B cell (primary cell): ENCODE results near the gene SH3RF1. TPM values are rescaled to one million over a fixed set of nuclear protein-coding genes. Genes with fewer than 3 reads are reported as not detected.

Experiments
- ATAC-seq: fragments of 200-7000 bp; cut with Tn5 transposase; one replicate; pipeline ENCODE4 v1.10.0; 2021; ENCODE audit warnings: low read depth, mild to moderate bottlenecking, moderate number of reproducible peaks, moderate library complexity
- CTCF ChIA-PET: fragments of 350-600 bp; sonication (Branson Sonifier 250); formaldehyde crosslinking; loops from one replicate; lab custom pipeline; 2021; ENCODE audit warnings: antibody characterized with exemption, inconsistent platforms; lab: Charles Lee
- POLR2A ChIA-PET: fragments of 350-600 bp; sonication (Branson Sonifier 250); formaldehyde crosslinking; loops from one replicate; lab custom pipeline; 2021; ENCODE audit warnings: antibody characterized with exemption; lab: Charles Lee
- DNase-seq: peaks from one replicate; pipeline ENCODE4 v3.0.0; 2013
- H2AFZ ChIP-seq: 2 replicates; pipeline ENCODE4 v1.6.1; 2012; ENCODE audit warnings: mild to moderate bottlenecking, low read depth, low read length; ENCODE audit not compliant: insufficient read depth, poor library complexity, severe bottlenecking
- H3K27ac ChIP-seq, 2 donors: 1 replicate in 1 of 2; 2 replicates in 1 of 2; pipeline ENCODE4 v1.5.1; 2012 to 2013; ENCODE audit warnings: low read length in 2 of 2, mild to moderate bottlenecking in 2 of 2, moderate library complexity in 1 of 2
- H3K27me3 ChIP-seq, 4 experiments: fragments of 200-600 bp in 1 of 4; sonication (generic) in 1 of 4; replicated peaks in 1 of 4; 1 replicate in 2 of 4; 2 replicates in 2 of 4; pipeline versions ENCODE4 v1.6.1 to v1.7.0; 2013 to 2016; ENCODE audit warnings: low read length in 3 of 4, mild to moderate bottlenecking in 2 of 4, mixed read lengths in 1 of 4, moderate library complexity in 1 of 4; ENCODE audit not compliant: insufficient read depth in 4 of 4, control insufficient read depth in 3 of 4; ENCODE audit errors: control extremely low read depth in 1 of 4
- H3K36me3 ChIP-seq, 2 experiments: replicated peaks in 1 of 2; 1 replicate in 1 of 2; 2 replicates in 1 of 2; pipeline versions ENCODE4 v1.6.1 to v1.7.1; 2013; ENCODE audit warnings: low read length in 1 of 2; ENCODE audit not compliant: insufficient read depth in 2 of 2, control insufficient read depth in 1 of 2; ENCODE audit errors: control extremely low read depth in 1 of 2, extremely low read depth in 1 of 2
- H3K4me1 ChIP-seq, 2 donors: fragments of 200-600 bp in 1 of 2; sonication (generic) in 1 of 2; 1 replicate in 1 of 2; 2 replicates in 1 of 2; pipeline versions ENCODE4 v1.5.1 to v1.6.1; 2013 to 2017; ENCODE audit warnings: low read length in 2 of 2; ENCODE audit not compliant: control insufficient read depth in 2 of 2, insufficient read depth in 2 of 2
- H3K4me2 ChIP-seq: replicated peaks from 2 replicates; pipeline ENCODE3; 2012; ENCODE audit warnings: mild to moderate bottlenecking, low read depth, low read length; ENCODE audit not compliant: poor library complexity, severe bottlenecking
- H3K4me3 ChIP-seq, 5 experiments: fragments of 200-600 bp in 1 of 5; sonication (generic) in 1 of 5; 1 replicate in 3 of 5; 2 replicates in 2 of 5; pipeline versions ENCODE4 v1.5.1 to v1.7.0; 2011 to 2016; ENCODE audit warnings: low read length in 4 of 5, mild to moderate bottlenecking in 4 of 5, low read depth in 2 of 5, control low read depth in 1 of 5, moderate library complexity in 1 of 5; ENCODE audit not compliant: insufficient read depth in 1 of 5; ENCODE audit errors: control extremely low read depth in 1 of 5, extremely low read depth in 1 of 5
- H3K79me2 ChIP-seq: fragments of 200-600 bp; sonication (generic); one replicate; pipeline ENCODE4 v1.6.0; 2016; ENCODE audit warnings: low read length; ENCODE audit not compliant: control insufficient read depth, insufficient read depth
- H3K9ac ChIP-seq: fragments of 200-600 bp; sonication (generic); 2 replicates; pipeline ENCODE4 v1.6.1; 2017; ENCODE audit warnings: mild to moderate bottlenecking, low read length, moderate library complexity
- H3K9me3 ChIP-seq, 3 donors: one replicate each; pipeline versions ENCODE4 v1.6.1 to v1.7.1; 2013; ENCODE audit warnings: low read length in 2 of 3; ENCODE audit not compliant: control insufficient read depth in 2 of 3, insufficient read depth in 1 of 3; ENCODE audit errors: control extremely low read depth in 1 of 3
- H4K20me1 ChIP-seq: 2 replicates; pipeline ENCODE4 v1.6.0; 2012; ENCODE audit warnings: mild to moderate bottlenecking, low read length; ENCODE audit not compliant: insufficient read depth, control insufficient read depth, poor library complexity, severe bottlenecking
- H3K27ac Mint-ChIP-seq: one replicate; pipeline ENCODE4 v1.8.0; 2021; ENCODE audit warnings: mixed read lengths
- H3K27me3 Mint-ChIP-seq: one replicate; pipeline ENCODE4 v1.8.0; 2021; ENCODE audit warnings: mixed read lengths
- H3K4me1 Mint-ChIP-seq: one replicate; pipeline ENCODE4 v1.8.0; 2021; ENCODE audit warnings: mixed read lengths
- H3K4me3 Mint-ChIP-seq: one replicate; pipeline ENCODE4 v1.8.0; 2021; ENCODE audit warnings: mixed read lengths
- H3K9me3 Mint-ChIP-seq: one replicate; pipeline ENCODE4 v1.8.0; 2022; ENCODE audit warnings: mixed read lengths; ENCODE audit not compliant: insufficient read depth
- CTCF ChIP-seq: fragments of 200-600 bp; IDR thresholded peaks from one replicate; pipeline ENCODE4 v1.8.0; 2022; ENCODE audit warnings: antibody characterized with exemption, mild to moderate bottlenecking
- EZH2 ChIP-seq: IDR thresholded peaks from 2 replicates; pipeline ENCODE4 v1.6.1; 2012; ENCODE audit warnings: borderline replicate concordance, low read depth, mild to moderate bottlenecking, moderate library complexity, low read length; ENCODE audit not compliant: insufficient read depth, poor library complexity, severe bottlenecking
- WGBS: methylation state at CpG from one replicate; pipeline ENCODE4 v1.1.5; 2013; ENCODE audit warnings: missing lambda C conversion rate; ENCODE audit not compliant: insufficient coverage; 5-methylcytosine and 5-hydroxymethylcytosine counted together
- intact Hi-C: fragments of 100-400 bp; cut with micrococcal nuclease; formaldehyde crosslinking; loops from one replicate; pipeline ENCODE4 v1.10.0; 2022
- polyA plus RNA-seq: library from polyadenylated mRNA; depleted of rRNA; stranded (reverse); fragments of >200 nt; gene quantifications from 2 replicates; pipeline ENCODE4 v1.2.3, GENCODE V29; 2012
- total RNA-seq, 2 donors: library from RNA; stranded (reverse); fragments of 120-200 nt in 1 of 2; gene quantifications; 1 replicate in 1 of 2; 2 replicates in 1 of 2; pipeline versions ENCODE4 v1.2.3 to v1.2.4, GENCODE V29; 2013 to 2022

Gene SH3RF1
- total and polyA plus RNA-seq, 2 donors (not counting 1 experiment from before 2014, with no cell fraction given): 2.0 to 5.4 TPM

GRCh38 chr4:169311643-169312365 lies 41.0 kb upstream of the SH3RF1 start:
- no peaks in the 10 kb centered on the region for H3K9me3 Mint-ChIP-seq

More at GRCh38 chr4:169311643-169312365, 41.0 kb upstream of the SH3RF1 start:
- no peak overlapping the region for H3K4me3 ChIP-seq
- CTCF ChIA-PET: interaction anchor here (0.7 to 1.4 kb wide), 4 partner anchors 9 to 880 kb away, joined by 3 to 4 read pairs (median 3); partner anchors contain the start of gene CBR4
- peak; percentile 56 for TF ChIP-seq CTCF
- no peak for TF ChIP-seq EZH2
- H3K79me2 ChIP-seq: no peaks in the 10 kb centered on the region
- POLR2A ChIA-PET: no interaction called here
- WGBS: 74% methylated on average over 12 of the region's 12 CpGs
- H3K4me1 ChIP-seq: no peaks in the 10 kb centered on the region
- Mint-ChIP-seq H3K4me3 (no peak overlapping the region), H3K27me3 (peaks cover 10% of the 10 kb centered on the region), H3K27ac (no peak overlapping the region), H3K4me1 (no peaks in the 10 kb centered on the region)
- no peak overlapping the region for H3K9ac ChIP-seq
- no peaks in the 10 kb centered on the region for H3K36me3 ChIP-seq
- no peak overlapping the region for H2AFZ ChIP-seq
- no peak overlapping the region for H3K27ac ChIP-seq
- no peaks in the 10 kb centered on the region for H3K27me3 ChIP-seq
- no peak overlapping the region for H3K4me2 ChIP-seq
- no peak for ATAC-seq
- no peaks in the 10 kb centered on the region for H4K20me1 ChIP-seq
- no peaks in the 10 kb centered on the region for H3K9me3 ChIP-seq
- DNase-seq: peak; percentile 56
- intact Hi-C loops: loop anchor here (5.0 kb wide), 1 partner anchor 300 kb away; the partner anchor contains the start of gene CBR4
